Nephron progenitor cell (in vitro differentiated cells): ENCODE measurements around the gene STC2.

ENCODE experiments used
- DNase-seq: peaks from one replicate; pipeline ENCODE4 v3.0.0; 2021
- H3K27ac Mint-ChIP-seq: 2 replicates; pipeline ENCODE4 v1.8.0; 2021; ENCODE audit warnings: mild to moderate bottlenecking, moderate library complexity, mixed read lengths
- H3K27me3 Mint-ChIP-seq: 2 replicates; pipeline ENCODE4 v1.8.0; 2021; ENCODE audit warnings: mild to moderate bottlenecking, low read depth, mixed read lengths; ENCODE audit not compliant: poor library complexity
- H3K36me3 Mint-ChIP-seq: 2 replicates; pipeline ENCODE4 v1.8.0; 2021; ENCODE audit warnings: low read depth, mixed read lengths
- H3K4me1 Mint-ChIP-seq: 2 replicates; pipeline ENCODE4 v1.8.0; 2021; ENCODE audit warnings: mixed read lengths
- H3K4me3 Mint-ChIP-seq: 2 replicates; pipeline ENCODE4 v1.8.0; 2021; ENCODE audit warnings: mild to moderate bottlenecking, moderate library complexity, mixed read lengths
- H3K9me3 Mint-ChIP-seq: 2 replicates; pipeline ENCODE4 v1.8.0; 2021; ENCODE audit warnings: mild to moderate bottlenecking, moderate library complexity, mixed read lengths
- CTCF ChIP-seq: fragments of 200-600 bp; sonication (generic); IDR thresholded peaks from 2 replicates; pipeline ENCODE4 v1.5.0; 2021; ENCODE audit warnings: antibody characterized with exemption

The STC2 gene

GRCh38 chr5:173282916-173283315, 45.3 kb downstream of the STC2 start:
- H3K27ac Mint-ChIP-seq, result no peak overlapping the region
- no peak for DNase-seq
- H3K27me3 Mint-ChIP-seq, result peaks cover 87% of the 10 kb centered on the region
- peaks cover 5% of the 10 kb centered on the region for H3K9me3 Mint-ChIP-seq
- no peak for TF ChIP-seq CTCF
- H3K36me3 Mint-ChIP-seq, result no peaks in the 10 kb centered on the region
- no peaks in the 10 kb centered on the region for H3K4me1 Mint-ChIP-seq
- H3K4me3 Mint-ChIP-seq, result peak overlapping the region; percentile 63

GRCh38 chr5:173281910-173282309, 46.3 kb downstream of the STC2 start:
- TF ChIP-seq CTCF, result peak; percentile 48
- Mint-ChIP-seq H3K4me3 (no peak overlapping the region), H3K27me3 (peaks cover 87% of the 10 kb centered on the region), H3K27ac (no peak overlapping the region), H3K36me3 (no peaks in the 10 kb centered on the region), H3K9me3 (peaks cover 5% of the 10 kb centered on the region), H3K4me1 (no peaks in the 10 kb centered on the region)
- no peak for DNase-seq

GRCh38 chr5:173279166-173279565, 49.0 kb downstream of the STC2 start:
- DNase-seq, result no peak

GRCh38 chr5:173278641-173279040, 49.6 kb downstream of the STC2 start:
- Mint-ChIP-seq H3K27me3 (peaks cover 85% of the 10 kb centered on the region), H3K4me3 (no peak overlapping the region), H3K9me3 (peaks cover 24% of the 10 kb centered on the region), H3K36me3 (no peaks in the 10 kb centered on the region), H3K27ac (no peak overlapping the region), H3K4me1 (no peaks in the 10 kb centered on the region)
- DNase-seq, result no peak
- no peak for TF ChIP-seq CTCF

More at GRCh38 chr5:173279166-173279565, 49.0 kb downstream of the STC2 start:
- Mint-ChIP-seq H3K27ac (no peak overlapping the region), H3K9me3 (peaks cover 19% of the 10 kb centered on the region), H3K4me1 (no peaks in the 10 kb centered on the region), H3K36me3 (no peaks in the 10 kb centered on the region), H3K4me3 (no peak overlapping the region), H3K27me3 (peaks cover 85% of the 10 kb centered on the region)
- no peak for TF ChIP-seq CTCF

- Mint-ChIP-seq H3K4me1 (no peaks in the 10 kb centered on the region), H3K36me3 (no peaks in the 10 kb centered on the region), H3K27me3 (peaks cover 83% of the 10 kb centered on the region), H3K9me3 (peaks cover 25% of the 10 kb centered on the region), H3K27ac (no peak overlapping the region), H3K4me3 (no peak overlapping the region)
- no peak for DNase-seq
- TF ChIP-seq CTCF, result no peak
Observed at GRCh38 chr5:173278172-173278571, 50.0 kb downstream of the STC2 start.

- H3K36me3 Mint-ChIP-seq, result no peaks in the 10 kb centered on the region
- H3K4me3 Mint-ChIP-seq, result no peak overlapping the region
- no peaks in the 10 kb centered on the region for H3K4me1 Mint-ChIP-seq
- peaks cover 30% of the 10 kb centered on the region for H3K9me3 Mint-ChIP-seq
- no peak for DNase-seq
- H3K27me3 Mint-ChIP-seq, result peaks cover 63% of the 10 kb centered on the region
- H3K27ac Mint-ChIP-seq, result no peak overlapping the region
- no peak for TF ChIP-seq CTCF
Observed at GRCh38 chr5:173274771-173275170, 53.4 kb downstream of the STC2 start.
